HepG2 (cell line): ENCODE measurements around the gene ZPR1. TPM values are rescaled to one million over a fixed set of nuclear protein-coding genes. Genes with fewer than 3 reads are reported as not detected.

ENCODE experiments used
- FOXP4 ChIP-seq: sonication (generic); formaldehyde crosslinking; IDR thresholded peaks from 2 replicates; pipeline ENCODE4 v1.4.0; 2020; ENCODE audit warnings: missing genetic modification reagents
- HDAC1 ChIP-seq: sonication (generic); formaldehyde crosslinking; IDR thresholded peaks from 2 replicates; pipeline ENCODE4 v1.5.1; 2020; ENCODE audit warnings: mild to moderate bottlenecking, missing genetic modification reagents
- HIC2 ChIP-seq: sonication (generic); formaldehyde crosslinking; IDR thresholded peaks from 2 replicates; pipeline ENCODE4 v1.9.0; 2022; ENCODE audit warnings: low read depth, missing genetic modification reagents
- KDM5A ChIP-seq: fragments of 200-600 bp; sonication (generic); IDR thresholded peaks from 2 replicates; pipeline ENCODE4 v1.7.0; 2018; ENCODE audit warnings: antibody characterized with exemption, mild to moderate bottlenecking, low read length, borderline replicate concordance
- KIAA2018 ChIP-seq: sonication (generic); formaldehyde crosslinking; IDR thresholded peaks from 2 replicates; pipeline ENCODE4 v1.5.0; 2020; ENCODE audit warnings: mild to moderate bottlenecking, missing genetic modification reagents, borderline replicate concordance
- NCOA1 ChIP-seq: sonication (generic); formaldehyde crosslinking; IDR thresholded peaks from 2 replicates; pipeline ENCODE4 v1.9.0; 2021; ENCODE audit warnings: missing genetic modification reagents
- POLR2AphosphoS5 ChIP-seq: IDR thresholded peaks from 2 replicates; pipeline ENCODE4 v1.6.1; 2012; ENCODE audit warnings: low read depth, low read length
- RBAK ChIP-seq: sonication (generic); formaldehyde crosslinking; IDR thresholded peaks from 2 replicates; pipeline ENCODE4 v1.5.1; 2020; ENCODE audit warnings: mild to moderate bottlenecking, missing genetic modification reagents
- SETDB1 ChIP-seq: sonication (generic); formaldehyde crosslinking; IDR thresholded peaks from 2 replicates; pipeline ENCODE4 v1.5.1; 2020; ENCODE audit warnings: missing genetic modification reagents, mild to moderate bottlenecking, borderline replicate concordance
- TSC22D2 ChIP-seq: sonication (generic); formaldehyde crosslinking; IDR thresholded peaks from 2 replicates; pipeline ENCODE4 v1.5.1; 2020; ENCODE audit warnings: missing genetic modification reagents, mild to moderate bottlenecking, borderline replicate concordance
- ZBTB42 ChIP-seq: sonication (generic); formaldehyde crosslinking; IDR thresholded peaks from 2 replicates; pipeline ENCODE4 v1.5.0; 2020; ENCODE audit warnings: mild to moderate bottlenecking, missing genetic modification reagents
- ZFP36 ChIP-seq: fragments of 150-350 bp; IDR thresholded peaks from 2 replicates; pipeline ENCODE4 v1.6.1; 2018; ENCODE audit warnings: borderline replicate concordance, low read length, low read depth; ENCODE audit not compliant: partially characterized antibody
- ZNF333 ChIP-seq: sonication (generic); formaldehyde crosslinking; IDR thresholded peaks from 2 replicates; pipeline ENCODE4 v1.4.0; 2020; ENCODE audit warnings: mild to moderate bottlenecking, missing genetic modification reagents, borderline replicate concordance
- ZNF431 ChIP-seq: sonication (generic); formaldehyde crosslinking; IDR thresholded peaks from 2 replicates; pipeline ENCODE4 v1.9.0; 2022; ENCODE audit warnings: missing genetic modification reagents, low read depth, mild to moderate bottlenecking, borderline replicate concordance
- ZNF558 ChIP-seq: sonication (generic); formaldehyde crosslinking; IDR thresholded peaks from 2 replicates; pipeline ENCODE4 v1.9.0; 2022; ENCODE audit warnings: mild to moderate bottlenecking, missing genetic modification reagents, borderline replicate concordance
- ZSCAN30 ChIP-seq: sonication (generic); formaldehyde crosslinking; IDR thresholded peaks from 2 replicates; pipeline ENCODE4 v1.5.0; 2020; ENCODE audit warnings: mild to moderate bottlenecking, missing genetic modification reagents
- polyA plus RNA-seq, 8 experiments: library from polyadenylated mRNA; depleted of rRNA in 3 of 8; stranded (reverse) in 7 of 8; unstranded in 1 of 8; fragments of >200 nt; fragmentation: Illumina TruSeq in 4 of 8; extraction: Trizol in 4 of 8; gene quantifications; 2 replicates each; pipeline versions ENCODE4 v1.2.1 to v1.2.3, GENCODE V29; 2011 to 2016; ENCODE audit warnings: low read depth in 4 of 8, missing spikeins in 1 of 8, mixed read lengths in 1 of 8; ENCODE audit not compliant: insufficient read depth in 1 of 8
- total RNA-seq, 5 experiments: library from RNA; depleted of rRNA; stranded (reverse); fragments of >200 nt; fragmentation: Illumina TruSeq; extraction: Trizol; gene quantifications; 2 replicates each; pipeline ENCODE4 v1.2.3, GENCODE V29; 2016; ENCODE audit warnings: low read depth in 1 of 5

ZPR1 gene
- total and polyA plus RNA-seq, 2 of the 13 experiments (the other 11 are each of a cell fraction or from before 2014, with no cell fraction given): 40.0 to 79.3 TPM

- TF ChIP-seq FOXP4 (CRISPR knock-in tag) (peak; percentile 92), ZNF333 (no peak), NCOA1 (CRISPR knock-in tag) (peak; percentile 92), ZBTB42 (no peak; the same call in 1 of the 2 replicates), KDM5A (peak; percentile 14; the same call in 1 of the 2 replicates), ZNF431 (CRISPR knock-in tag) (peak; percentile 19; the same call in 1 of the 2 replicates), ZFP36 (no peak), KIAA2018 (CRISPR knock-in tag) (no peak), ZSCAN30 (CRISPR knock-in tag) (no peak), TSC22D2 (CRISPR knock-in tag) (no peak), POLR2AphosphoS5 (peak; percentile 74), SETDB1 (CRISPR knock-in tag) (no peak), ZNF558 (peak; percentile 60; the same call in 1 of the 2 replicates), HIC2 (CRISPR knock-in tag) (peak; percentile 79), HDAC1 (CRISPR knock-in tag) (peak; percentile 74), RBAK (CRISPR knock-in tag) (no peak)
Observed at GRCh38 chr11:116808262-116809175, 20.7 kb upstream of the ZPR1 start (continued).
